ENCODE results near the gene TMPRSS13.

The TMPRSS13 gene

DNA sequence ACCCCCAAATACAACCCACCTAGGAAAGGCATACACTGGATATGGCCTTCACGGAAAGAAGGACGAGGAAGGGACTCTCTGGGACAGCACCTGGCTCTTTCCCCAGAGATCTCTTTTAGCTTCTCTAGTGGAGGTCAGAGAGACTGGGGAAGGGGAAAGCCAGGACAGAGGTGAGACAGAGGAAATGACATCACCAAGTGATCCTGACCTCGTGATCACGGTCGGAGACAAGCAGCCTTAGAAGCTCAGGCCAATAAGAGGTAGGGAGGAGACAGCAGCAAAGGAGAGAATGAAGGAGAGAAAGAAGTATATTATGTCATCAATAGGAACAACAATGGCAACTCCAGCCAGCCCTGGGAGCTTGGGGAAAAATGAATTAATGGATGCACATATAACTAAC lies 15.4 kb upstream of the TMPRSS13 start:
- TF ChIP-seq, protein P1, sequence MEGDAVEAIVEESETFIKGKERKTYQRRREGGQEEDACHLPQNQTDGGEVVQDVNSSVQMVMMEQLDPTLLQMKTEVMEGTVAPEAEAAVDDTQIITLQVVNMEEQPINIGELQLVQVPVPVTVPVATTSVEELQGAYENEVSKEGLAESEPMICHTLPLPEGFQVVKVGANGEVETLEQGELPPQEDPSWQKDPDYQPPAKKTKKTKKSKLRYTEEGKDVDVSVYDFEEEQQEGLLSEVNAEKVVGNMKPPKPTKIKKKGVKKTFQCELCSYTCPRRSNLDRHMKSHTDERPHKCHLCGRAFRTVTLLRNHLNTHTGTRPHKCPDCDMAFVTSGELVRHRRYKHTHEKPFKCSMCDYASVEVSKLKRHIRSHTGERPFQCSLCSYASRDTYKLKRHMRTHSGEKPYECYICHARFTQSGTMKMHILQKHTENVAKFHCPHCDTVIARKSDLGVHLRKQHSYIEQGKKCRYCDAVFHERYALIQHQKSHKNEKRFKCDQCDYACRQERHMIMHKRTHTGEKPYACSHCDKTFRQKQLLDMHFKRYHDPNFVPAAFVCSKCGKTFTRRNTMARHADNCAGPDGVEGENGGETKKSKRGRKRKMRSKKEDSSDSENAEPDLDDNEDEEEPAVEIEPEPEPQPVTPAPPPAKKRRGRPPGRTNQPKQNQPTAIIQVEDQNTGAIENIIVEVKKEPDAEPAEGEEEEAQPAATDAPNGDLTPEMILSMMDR (IDR thresholded peaks at IDR 0.05; ENCODE audit: insufficient read depth, low read depth, low read length, missing control alignments), result no peak
- no peak overlapping the region for H3K4me3 ChIP-seq (ENCODE audit: low read length)
- no peak for DNase-seq (ENCODE audit: low read depth)

DNA sequence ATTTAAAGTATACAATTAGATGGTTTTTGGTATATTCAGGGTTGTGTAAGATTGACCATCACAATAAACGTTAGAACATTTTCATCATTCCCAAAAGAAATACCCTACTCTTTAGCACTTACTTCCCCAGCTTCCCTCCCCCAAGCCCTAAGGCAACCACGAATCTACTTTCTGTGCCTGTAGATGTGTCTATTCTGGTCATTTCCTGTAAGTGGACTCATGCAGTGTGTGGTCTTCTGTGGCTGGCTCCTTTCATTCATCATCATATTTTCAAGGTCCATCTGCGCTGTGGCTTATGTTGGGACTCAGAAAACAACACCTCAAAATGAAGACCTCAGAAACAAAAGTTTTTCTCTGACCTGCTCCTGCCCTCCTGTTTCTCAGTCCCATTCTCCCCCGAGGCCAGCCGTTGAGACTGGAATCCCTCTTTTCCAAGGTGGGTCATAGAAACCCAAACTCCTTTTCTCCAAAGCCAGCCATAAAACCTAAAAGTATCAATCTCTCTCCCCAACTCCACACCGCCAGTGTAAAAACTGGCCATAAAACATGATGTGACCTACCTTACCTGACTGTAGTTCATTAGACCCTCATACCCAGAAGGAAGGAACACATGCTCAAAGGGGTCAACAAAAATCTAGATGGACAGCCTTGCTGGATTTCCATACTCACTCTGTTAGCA lies 12.9 kb upstream of the TMPRSS13 start:
- no peak for DNase-seq (ENCODE audit: low read depth)
- no peak overlapping the region for H3K4me3 ChIP-seq (ENCODE audit: low read length)
- TF ChIP-seq, protein P1 (IDR thresholded peaks at IDR 0.05; ENCODE audit: insufficient read depth, low read depth, low read length, missing control alignments), result no peak

DNA sequence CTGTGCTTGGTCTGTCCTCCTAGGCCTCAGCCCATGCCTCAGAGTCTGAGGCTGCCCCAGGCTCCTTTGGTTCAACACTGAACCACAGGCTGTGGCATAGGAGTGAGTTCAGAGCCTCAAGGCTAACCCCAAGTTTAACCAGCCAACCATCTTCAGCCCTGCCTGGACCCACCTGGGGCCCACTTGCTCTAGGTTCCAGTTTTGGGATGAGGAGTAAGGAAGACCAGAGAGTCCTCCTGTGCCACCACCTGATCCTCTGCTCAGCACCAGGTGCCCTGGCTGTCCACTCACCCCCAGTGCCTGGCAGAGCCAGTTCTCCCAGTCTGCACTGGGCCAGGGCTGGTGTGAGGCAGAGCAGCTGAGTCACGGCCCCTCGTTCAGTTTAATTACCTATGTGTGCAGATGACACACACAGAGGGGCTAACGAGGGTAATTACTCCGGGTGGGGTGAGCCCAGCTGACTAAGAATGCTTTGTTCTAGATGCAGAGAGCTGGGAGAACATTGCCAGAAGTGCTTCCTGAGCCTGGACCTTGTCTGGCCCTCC lies 12.0 kb upstream of the TMPRSS13 start:
- TF ChIP-seq, protein P1 (IDR thresholded peaks at IDR 0.05; ENCODE audit: insufficient read depth, low read depth, low read length, missing control alignments), result no peak
- peak; percentile 91 for DNase-seq (ENCODE audit: low read depth)
- no peak overlapping the region for H3K4me3 ChIP-seq (ENCODE audit: low read length)

DNA sequence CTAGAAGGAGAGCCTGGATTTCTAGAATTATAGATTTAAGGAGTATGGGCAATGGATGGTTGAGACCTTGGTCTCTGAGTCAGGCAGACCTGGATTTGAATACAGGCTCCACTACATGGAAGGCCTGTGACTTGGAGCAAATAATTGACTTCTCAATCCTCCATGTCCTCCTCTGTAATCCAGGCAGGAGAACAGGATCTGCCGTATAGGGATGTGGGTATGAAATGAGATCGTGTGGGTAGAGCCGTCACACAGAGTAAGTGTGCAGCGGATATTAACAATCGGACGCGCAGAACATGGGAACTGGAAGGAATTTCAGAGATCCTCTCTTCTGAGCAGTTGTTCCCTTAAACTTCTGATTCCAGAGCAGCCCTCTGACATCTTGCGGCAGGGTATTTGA lies 11.5 kb upstream of the TMPRSS13 start:
- TF ChIP-seq, protein P1 (IDR thresholded peaks at IDR 0.05; ENCODE audit: insufficient read depth, low read depth, low read length, missing control alignments), result no peak
- no peak overlapping the region for H3K4me3 ChIP-seq (ENCODE audit: low read length)
- no peak for DNase-seq (ENCODE audit: low read depth)

DNA sequence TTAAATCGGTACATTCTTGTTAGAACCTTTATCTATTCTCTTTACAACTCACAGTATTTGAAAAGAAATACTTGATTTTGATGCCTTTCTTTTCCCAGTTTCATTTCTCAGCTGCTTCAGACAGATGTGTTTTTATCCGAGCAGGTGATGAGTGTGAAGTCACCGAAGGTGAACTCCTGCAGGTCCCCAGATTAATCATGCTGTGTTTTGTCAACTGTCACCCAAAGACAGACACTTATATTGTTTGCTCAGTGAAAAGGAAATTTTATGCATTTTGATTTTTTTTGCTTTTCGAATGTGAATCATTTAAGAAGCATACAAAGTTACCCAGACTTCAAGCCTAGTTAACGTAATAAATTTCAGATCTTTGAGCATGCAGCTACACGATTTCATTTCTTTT lies 7.8 kb upstream of the TMPRSS13 start:
- no peak overlapping the region for H3K4me3 ChIP-seq (ENCODE audit: low read length)
- TF ChIP-seq, protein P1 (IDR thresholded peaks at IDR 0.05; ENCODE audit: insufficient read depth, low read depth, low read length, missing control alignments), result no peak
- no peak for DNase-seq (ENCODE audit: low read depth)

DNA sequence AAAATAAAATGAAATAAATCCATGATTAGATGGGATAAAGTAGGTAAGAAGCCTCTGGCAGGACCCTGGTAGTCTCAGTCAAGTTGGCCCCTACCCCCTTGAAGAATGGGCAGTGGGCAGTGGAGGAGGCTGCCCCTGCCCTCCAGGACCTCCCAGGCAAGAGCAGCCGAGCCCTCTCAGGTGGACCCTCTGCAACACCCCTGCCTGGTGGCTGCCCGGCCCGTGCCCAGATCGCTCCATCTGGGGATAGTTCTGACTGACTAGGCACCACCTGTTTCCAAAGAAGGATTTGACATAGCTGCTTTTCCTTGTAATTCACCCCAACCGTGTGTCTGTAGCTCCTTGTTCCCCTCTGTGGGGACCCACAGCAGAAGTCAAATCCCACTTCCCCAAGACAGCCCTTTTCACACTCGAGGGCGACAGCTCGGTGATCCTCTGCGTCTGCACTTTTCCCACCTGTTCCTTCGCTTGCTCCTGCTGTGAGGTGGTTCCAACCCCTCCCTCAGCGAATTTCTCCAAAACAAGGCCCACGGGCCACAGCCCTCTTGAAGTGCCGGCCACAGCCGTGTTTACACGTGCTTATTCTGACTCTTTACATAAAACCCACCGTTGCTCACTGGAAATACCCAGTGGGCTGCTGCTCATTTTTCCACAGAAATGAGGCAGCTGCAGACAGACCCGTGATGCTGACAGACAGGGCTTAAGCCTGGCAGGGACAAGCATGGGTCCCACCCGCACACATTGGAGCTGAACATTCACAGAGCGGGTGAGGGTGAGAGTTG lies 5.5 kb upstream of the TMPRSS13 start:
- no peak for DNase-seq (ENCODE audit: low read depth)
- H3K4me3 ChIP-seq (ENCODE audit: low read length), result no peak overlapping the region
- TF ChIP-seq, protein P1 (IDR thresholded peaks at IDR 0.05; ENCODE audit: insufficient read depth, low read depth, low read length, missing control alignments), result no peak

All from epithelial cell of esophagus (primary cell).